Fibroblast of villous mesenchyme (primary cell): Measurements from ENCODE around the gene MICAL3. TPM values are rescaled to one million over a fixed set of nuclear protein-coding genes. Genes with fewer than 3 reads are reported as not detected.

Experiments used
- DNase-seq: peaks from one replicate; pipeline ENCODE4 v3.0.0-alpha.2; 2010; ENCODE audit warnings: low read depth
- H3K4me3 ChIP-seq: 2 replicates; pipeline ENCODE4 v1.5.1; 2011; ENCODE audit warnings: low read depth, mild to moderate bottlenecking, low read length
- total RNA-seq: library from RNA; depleted of rRNA; stranded (reverse); fragments of >200 nt; gene quantifications from 2 replicates; pipeline ENCODE4 v1.2.3, GENCODE V29; 2012
- TF ChIP-seq, protein P1 (sequence below): IDR thresholded peaks from 2 replicates; pipeline ENCODE4 v1.5.1; 2012; ENCODE audit warnings: low read depth, mild to moderate bottlenecking, low read length; ENCODE audit not compliant: insufficient read depth

MICAL3 gene
- total RNA-seq, 1 donor: 39.7 TPM

DNA sequence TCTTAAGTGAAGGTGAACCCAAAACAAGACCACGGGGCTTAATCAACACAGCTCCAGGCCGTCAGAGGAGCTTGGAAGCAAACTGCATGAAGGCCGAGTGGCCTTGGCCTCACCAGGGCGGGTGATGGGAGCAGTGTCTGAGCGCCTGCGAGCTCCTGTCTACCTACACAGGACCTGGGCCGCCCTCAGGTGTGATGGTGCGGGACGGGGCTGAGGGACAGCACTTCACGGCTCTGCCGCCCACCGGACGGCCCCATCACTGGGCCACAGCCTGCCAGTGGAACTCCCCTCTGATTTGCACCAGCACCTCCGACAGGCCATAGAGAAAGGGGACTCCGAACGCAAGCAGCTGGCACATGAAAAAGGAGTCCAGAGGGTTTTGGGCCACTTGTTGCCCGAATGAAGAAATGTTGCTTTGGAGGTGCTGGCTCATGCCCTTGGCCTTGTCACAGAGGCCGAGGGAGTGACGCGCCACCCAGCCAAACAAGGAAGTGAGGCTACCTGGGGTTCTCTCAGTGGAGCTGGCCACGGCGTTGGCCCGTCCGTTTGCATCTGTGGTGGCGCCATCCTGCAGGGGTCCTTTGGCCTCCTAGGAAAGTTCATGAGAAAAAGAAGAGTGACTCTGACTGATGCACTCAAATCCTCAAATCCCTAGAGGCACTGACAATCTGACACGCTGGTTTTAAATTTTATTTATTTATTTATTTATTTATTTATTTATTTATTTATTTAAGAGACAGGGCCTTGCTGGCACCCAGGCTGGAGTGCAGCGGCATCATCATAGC lies 159.8 kb downstream of the MICAL3 start:
- no peak overlapping the region for H3K4me3 ChIP-seq
- DNase-seq: no peak
- TF ChIP-seq, protein P1, sequence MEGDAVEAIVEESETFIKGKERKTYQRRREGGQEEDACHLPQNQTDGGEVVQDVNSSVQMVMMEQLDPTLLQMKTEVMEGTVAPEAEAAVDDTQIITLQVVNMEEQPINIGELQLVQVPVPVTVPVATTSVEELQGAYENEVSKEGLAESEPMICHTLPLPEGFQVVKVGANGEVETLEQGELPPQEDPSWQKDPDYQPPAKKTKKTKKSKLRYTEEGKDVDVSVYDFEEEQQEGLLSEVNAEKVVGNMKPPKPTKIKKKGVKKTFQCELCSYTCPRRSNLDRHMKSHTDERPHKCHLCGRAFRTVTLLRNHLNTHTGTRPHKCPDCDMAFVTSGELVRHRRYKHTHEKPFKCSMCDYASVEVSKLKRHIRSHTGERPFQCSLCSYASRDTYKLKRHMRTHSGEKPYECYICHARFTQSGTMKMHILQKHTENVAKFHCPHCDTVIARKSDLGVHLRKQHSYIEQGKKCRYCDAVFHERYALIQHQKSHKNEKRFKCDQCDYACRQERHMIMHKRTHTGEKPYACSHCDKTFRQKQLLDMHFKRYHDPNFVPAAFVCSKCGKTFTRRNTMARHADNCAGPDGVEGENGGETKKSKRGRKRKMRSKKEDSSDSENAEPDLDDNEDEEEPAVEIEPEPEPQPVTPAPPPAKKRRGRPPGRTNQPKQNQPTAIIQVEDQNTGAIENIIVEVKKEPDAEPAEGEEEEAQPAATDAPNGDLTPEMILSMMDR: no peak

DNA sequence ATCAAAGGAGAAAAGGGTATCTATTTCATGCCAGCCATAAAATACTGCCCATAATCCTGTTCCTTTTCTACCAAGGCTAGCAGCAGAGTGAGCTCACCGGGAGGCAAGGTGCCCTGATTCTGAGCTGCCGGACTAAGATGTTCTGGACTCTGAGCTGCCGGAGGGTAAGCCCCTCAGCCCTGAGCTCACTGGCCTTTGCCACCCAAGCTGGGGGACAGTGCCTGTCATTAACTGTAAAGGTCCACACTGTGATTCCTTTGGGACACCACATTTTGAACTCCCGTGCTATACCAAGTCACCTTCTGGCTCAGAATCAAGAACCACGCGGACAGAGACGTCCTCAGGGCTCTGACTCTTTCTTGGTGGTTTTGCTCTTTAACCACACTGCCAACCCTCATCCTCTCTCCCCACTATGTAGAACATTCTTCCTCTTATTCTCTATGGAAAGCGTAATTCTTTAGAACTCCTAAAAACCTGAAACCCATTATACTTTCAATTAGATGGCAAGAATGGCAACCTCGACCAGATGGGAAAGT lies 161.6 kb downstream of the MICAL3 start:
- no peak for DNase-seq
- TF ChIP-seq, protein P1: no peak
- no peak overlapping the region for H3K4me3 ChIP-seq

- H3K4me3 ChIP-seq: no peak overlapping the region
- TF ChIP-seq, protein P1: no peak
- DNase-seq: no peak
Observed at GRCh38 chr22:17861909-17862308, 162.5 kb downstream of the MICAL3 start.

DNA sequence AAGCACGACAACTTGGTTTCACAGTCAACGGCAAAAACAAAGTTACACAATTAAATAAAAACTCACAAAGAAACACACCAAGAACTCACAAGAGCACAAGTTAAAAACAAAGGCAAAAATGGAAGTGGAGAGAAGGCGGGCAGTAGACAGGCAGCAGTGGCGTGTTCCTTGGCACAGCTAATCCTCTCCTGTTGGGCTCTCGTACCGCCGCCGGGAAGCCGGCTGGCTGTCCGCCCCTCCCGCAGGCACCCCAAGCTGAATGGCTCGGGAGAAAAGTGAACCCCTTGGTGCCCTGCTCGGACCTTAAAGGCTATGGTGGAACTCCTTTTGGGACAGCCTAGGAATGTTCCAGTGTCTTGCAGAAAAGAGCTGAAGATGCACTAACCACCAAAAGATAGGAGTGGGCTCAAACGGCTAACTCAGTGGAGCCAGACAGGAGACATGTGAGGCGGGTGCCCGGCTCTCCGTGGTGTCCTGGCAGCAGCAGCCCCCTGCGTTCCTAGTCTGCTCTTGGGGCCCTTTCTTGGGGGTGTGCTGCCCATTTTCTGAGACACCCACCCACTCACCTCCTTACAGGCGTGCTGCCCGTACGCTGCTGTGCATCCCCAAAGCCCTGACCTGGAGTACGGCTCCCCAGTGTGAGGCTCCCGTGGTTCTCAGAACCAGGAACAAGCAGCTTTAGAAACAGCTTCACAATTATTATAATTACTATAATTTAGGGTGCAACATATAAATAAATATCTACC lies 164.0 kb downstream of the MICAL3 start:
- no peak for DNase-seq
- TF ChIP-seq, protein P1: no peak
- H3K4me3 ChIP-seq: no peak overlapping the region

- no peak for DNase-seq
- H3K4me3 ChIP-seq: no peak overlapping the region
- TF ChIP-seq, protein P1: no peak
Observed at GRCh38 chr22:17858033-17858432, 166.3 kb downstream of the MICAL3 start.

GRCh38 chr22:17855572-17856290 lies 168.6 kb downstream of the MICAL3 start:
- DNase-seq: no peak
- TF ChIP-seq, protein P1: no peak
- no peak overlapping the region for H3K4me3 ChIP-seq
